ENCODE measurements around the gene PMEL.
A peak's percentile ranks its signal among the peaks of the same experiment; 100 is the strongest.

DNA sequence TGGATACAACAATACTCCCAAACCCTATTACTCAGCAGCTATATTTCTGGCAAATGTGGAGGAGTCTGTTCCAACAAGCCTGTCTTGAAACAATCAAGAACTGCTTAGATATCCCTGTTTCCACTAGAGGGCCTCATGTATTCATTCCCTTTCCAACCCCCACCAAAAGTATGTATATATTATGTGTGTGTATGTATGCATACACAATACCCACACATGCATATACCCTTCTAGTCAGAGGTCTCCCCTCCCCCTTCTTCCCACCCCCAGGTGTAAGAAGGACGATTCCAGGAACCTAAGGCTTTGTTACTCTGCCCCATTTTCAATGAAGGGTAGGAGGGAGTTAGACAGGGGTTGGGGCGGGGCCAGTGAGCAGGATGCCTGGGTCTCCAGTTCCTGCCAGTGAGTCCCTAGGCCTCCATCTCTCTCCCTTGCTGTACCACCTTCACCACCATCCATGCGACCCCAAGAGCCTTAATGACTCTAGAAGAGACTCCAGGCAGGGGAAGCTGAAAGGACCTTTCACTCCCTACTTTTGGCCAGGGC is 35.0 kb downstream of the PMEL start, which contains the start of gene DGKA:
- TF ChIP-seq KDM5A (IDR thresholded peaks at IDR 0.05; ENCODE audit: low read length) (no peak), CHD2 (IDR thresholded peaks at IDR 0.05; ENCODE audit: low read length) (no peak), POLR2A (IDR thresholded peaks at IDR 0.05; ENCODE audit: control extremely low read depth in 1 of 2, low read depth in 2 of 2, low read length in 2 of 2) (no peak), RFX5 (IDR thresholded peaks at IDR 0.05; ENCODE audit: borderline replicate concordance, low read depth, low read length) (no peak), EP300 (IDR thresholded peaks at IDR 0.05; ENCODE audit: borderline replicate concordance in 1 of 2, low read depth in 2 of 2, low read length in 2 of 2) (no peak), TAF1 (IDR thresholded peaks at IDR 0.05; ENCODE audit: low read depth, low read length) (no peak), RAD21 (IDR thresholded peaks at IDR 0.05 in 1 of 2, conservative IDR thresholded peaks at IDR 0.05 in 1 of 2; ENCODE audit: low read depth in 2 of 2, low read length in 2 of 2) (peak in 1 of 2 experiments; percentile 10; a peak in 2 of 4 replicates)
- TF ChIP-seq, protein P1, sequence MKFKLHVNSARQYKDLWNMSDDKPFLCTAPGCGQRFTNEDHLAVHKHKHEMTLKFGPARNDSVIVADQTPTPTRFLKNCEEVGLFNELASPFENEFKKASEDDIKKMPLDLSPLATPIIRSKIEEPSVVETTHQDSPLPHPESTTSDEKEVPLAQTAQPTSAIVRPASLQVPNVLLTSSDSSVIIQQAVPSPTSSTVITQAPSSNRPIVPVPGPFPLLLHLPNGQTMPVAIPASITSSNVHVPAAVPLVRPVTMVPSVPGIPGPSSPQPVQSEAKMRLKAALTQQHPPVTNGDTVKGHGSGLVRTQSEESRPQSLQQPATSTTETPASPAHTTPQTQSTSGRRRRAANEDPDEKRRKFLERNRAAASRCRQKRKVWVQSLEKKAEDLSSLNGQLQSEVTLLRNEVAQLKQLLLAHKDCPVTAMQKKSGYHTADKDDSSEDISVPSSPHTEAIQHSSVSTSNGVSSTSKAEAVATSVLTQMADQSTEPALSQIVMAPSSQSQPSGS (IDR thresholded peaks at IDR 0.05; ENCODE audit: low read length), result no peak

Measured in H1 (cell line).